ENCODE results near the gene TMEM95.

GRCh38 chr17:7383371-7383741, 28.4 kb downstream of the TMEM95 start:
- TF ChIP-seq, protein P1, sequence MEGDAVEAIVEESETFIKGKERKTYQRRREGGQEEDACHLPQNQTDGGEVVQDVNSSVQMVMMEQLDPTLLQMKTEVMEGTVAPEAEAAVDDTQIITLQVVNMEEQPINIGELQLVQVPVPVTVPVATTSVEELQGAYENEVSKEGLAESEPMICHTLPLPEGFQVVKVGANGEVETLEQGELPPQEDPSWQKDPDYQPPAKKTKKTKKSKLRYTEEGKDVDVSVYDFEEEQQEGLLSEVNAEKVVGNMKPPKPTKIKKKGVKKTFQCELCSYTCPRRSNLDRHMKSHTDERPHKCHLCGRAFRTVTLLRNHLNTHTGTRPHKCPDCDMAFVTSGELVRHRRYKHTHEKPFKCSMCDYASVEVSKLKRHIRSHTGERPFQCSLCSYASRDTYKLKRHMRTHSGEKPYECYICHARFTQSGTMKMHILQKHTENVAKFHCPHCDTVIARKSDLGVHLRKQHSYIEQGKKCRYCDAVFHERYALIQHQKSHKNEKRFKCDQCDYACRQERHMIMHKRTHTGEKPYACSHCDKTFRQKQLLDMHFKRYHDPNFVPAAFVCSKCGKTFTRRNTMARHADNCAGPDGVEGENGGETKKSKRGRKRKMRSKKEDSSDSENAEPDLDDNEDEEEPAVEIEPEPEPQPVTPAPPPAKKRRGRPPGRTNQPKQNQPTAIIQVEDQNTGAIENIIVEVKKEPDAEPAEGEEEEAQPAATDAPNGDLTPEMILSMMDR (IDR thresholded peaks at IDR 0.05 in 4 of 5, conservative IDR thresholded peaks at IDR 0.05 in 1 of 5), result no peak
- TF ChIP-seq POLR2A (IDR thresholded peaks at IDR 0.05), result no peak

Measured in gastrocnemius medialis (tissue), 4 donors.